WTC11 (cell line): ENCODE results near the gene CDH22. TPM values are rescaled to one million over a fixed set of nuclear protein-coding genes. Genes with fewer than 3 reads are reported as not detected.

ENCODE experiments used
- ATAC-seq: fragments of 200-7000 bp; cut with Tn5 transposase; 2 replicates; pipeline ENCODE4 v1.10.0; 2021; ENCODE audit warnings: mild to moderate bottlenecking, moderate library complexity
- CTCF ChIA-PET: fragments of 300-600 bp; sonication (Branson Sonifier 250); formaldehyde crosslinking; loops from one replicate; lab custom pipeline; 2021; ENCODE audit warnings: antibody characterized with exemption; lab: Charles Lee
- POLR2A ChIA-PET: fragments of 350-600 bp; sonication (Branson Sonifier 250); formaldehyde crosslinking; loops from one replicate; lab custom pipeline; 2021; ENCODE audit warnings: antibody characterized with exemption; lab: Charles Lee
- DNase-seq: peaks from one replicate; pipeline ENCODE4 v3.0.0; 2021; ENCODE audit warnings: low spot score
- H3K27ac Mint-ChIP-seq: 2 replicates; pipeline ENCODE4 v1.8.0; 2021; ENCODE audit warnings: mixed read lengths
- H3K27me3 Mint-ChIP-seq: 2 replicates; pipeline ENCODE4 v1.8.0; 2021; ENCODE audit warnings: low read depth, mild to moderate bottlenecking, moderate library complexity, mixed read lengths
- H3K36me3 Mint-ChIP-seq: 2 replicates; pipeline ENCODE4 v1.8.0; 2021; ENCODE audit warnings: mixed read lengths
- H3K4me1 Mint-ChIP-seq: 2 replicates; pipeline ENCODE4 v1.8.0; 2022; ENCODE audit warnings: mixed read lengths
- H3K4me3 Mint-ChIP-seq: 2 replicates; pipeline ENCODE4 v1.8.0; 2021; ENCODE audit warnings: mild to moderate bottlenecking, moderate library complexity, mixed read lengths
- H3K9me3 Mint-ChIP-seq: 2 replicates; pipeline ENCODE4 v1.8.0; 2021; ENCODE audit warnings: mixed read lengths
- ATF1 ChIP-seq: sonication (generic); formaldehyde crosslinking; IDR thresholded peaks from 2 replicates; pipeline ENCODE4 v1.8.1; 2023; ENCODE audit warnings: mild to moderate bottlenecking, moderate library complexity, missing genetic modification reagents
- CBFB ChIP-seq: sonication (generic); formaldehyde crosslinking; IDR thresholded peaks from 2 replicates; pipeline ENCODE4 v1.8.1; 2022; ENCODE audit warnings: mild to moderate bottlenecking, low read depth, missing genetic modification reagents
- ESRRA ChIP-seq: sonication (generic); formaldehyde crosslinking; IDR thresholded peaks from 2 replicates; pipeline ENCODE4 v1.8.1; 2022; ENCODE audit warnings: mild to moderate bottlenecking, missing genetic modification reagents, borderline replicate concordance
- GTF2I ChIP-seq: fragments of 250-450 bp; sonication (Bioruptor Pico); conservative IDR thresholded peaks from 2 replicates; pipeline ENCODE4 v1.4.0; 2021; ENCODE audit warnings: mild to moderate bottlenecking
- NFE2L1 ChIP-seq: sonication (generic); formaldehyde crosslinking; IDR thresholded peaks from 2 replicates; pipeline ENCODE4 v1.8.1; 2023; ENCODE audit warnings: missing genetic modification reagents
- OVOL2 ChIP-seq: fragments of 250-450 bp; sonication (Bioruptor Pico); IDR thresholded peaks from 2 replicates; pipeline ENCODE4 v1.9.0; 2021; ENCODE audit warnings: mild to moderate bottlenecking, borderline replicate concordance
- TEAD1 ChIP-seq: sonication (generic); formaldehyde crosslinking; IDR thresholded peaks from 2 replicates; pipeline ENCODE4 v1.8.0; 2022; ENCODE audit warnings: mild to moderate bottlenecking, missing genetic modification reagents
- ZNF416 ChIP-seq: fragments of 250-450 bp; sonication (Bioruptor Pico); IDR thresholded peaks from 2 replicates; pipeline ENCODE4 v1.9.0; 2021; ENCODE audit warnings: mild to moderate bottlenecking, inconsistent platforms
- total RNA-seq: library from RNA; stranded (reverse); gene quantifications from 3 replicates; pipeline ENCODE4 v1.2.3, GENCODE V29; 2021
- TF ChIP-seq, protein P1 (sequence below): sonication (generic); formaldehyde crosslinking; IDR thresholded peaks from 2 replicates; pipeline ENCODE4 v1.8.0; 2023; ENCODE audit warnings: missing genetic modification reagents
- TF ChIP-seq, protein P2 (sequence below): sonication (generic); formaldehyde crosslinking; IDR thresholded peaks from 2 replicates; pipeline ENCODE4 v1.8.1; 2022; ENCODE audit warnings: low read depth, missing genetic modification reagents, borderline replicate concordance
- TF ChIP-seq, protein P3 (sequence below): fragments of 250-450 bp; sonication (Bioruptor Pico); IDR thresholded peaks from 2 replicates; pipeline ENCODE4 v1.9.0; 2021; ENCODE audit warnings: mild to moderate bottlenecking
- TF ChIP-seq, protein P4 (sequence below): fragments of 250-450 bp; sonication (Bioruptor Pico); IDR thresholded peaks from 2 replicates; pipeline ENCODE4 v1.9.0; 2021; ENCODE audit warnings: mild to moderate bottlenecking
- TF ChIP-seq, protein P5 (sequence below): sonication (generic); formaldehyde crosslinking; IDR thresholded peaks from 2 replicates; pipeline ENCODE4 v1.8.1; 2023; ENCODE audit warnings: mild to moderate bottlenecking, missing genetic modification reagents
- TF ChIP-seq, protein P6 (sequence below): sonication (generic); formaldehyde crosslinking; IDR thresholded peaks from 2 replicates; pipeline ENCODE4 v1.8.1; 2023; ENCODE audit warnings: mild to moderate bottlenecking, missing genetic modification reagents, moderate library complexity
- TF ChIP-seq, protein P7 (sequence below): sonication (generic); formaldehyde crosslinking; IDR thresholded peaks from 2 replicates; pipeline ENCODE4 v1.8.0; 2023; ENCODE audit warnings: missing genetic modification reagents, mild to moderate bottlenecking, borderline replicate concordance
- TF ChIP-seq, protein P8 (sequence below): sonication (generic); formaldehyde crosslinking; conservative IDR thresholded peaks from 2 replicates; pipeline ENCODE4 v1.8.1; 2022; ENCODE audit warnings: mild to moderate bottlenecking, missing genetic modification reagents

CDH22 gene
- total RNA-seq, 1 experiment from 2014 or later: 0.13 TPM

DNA sequence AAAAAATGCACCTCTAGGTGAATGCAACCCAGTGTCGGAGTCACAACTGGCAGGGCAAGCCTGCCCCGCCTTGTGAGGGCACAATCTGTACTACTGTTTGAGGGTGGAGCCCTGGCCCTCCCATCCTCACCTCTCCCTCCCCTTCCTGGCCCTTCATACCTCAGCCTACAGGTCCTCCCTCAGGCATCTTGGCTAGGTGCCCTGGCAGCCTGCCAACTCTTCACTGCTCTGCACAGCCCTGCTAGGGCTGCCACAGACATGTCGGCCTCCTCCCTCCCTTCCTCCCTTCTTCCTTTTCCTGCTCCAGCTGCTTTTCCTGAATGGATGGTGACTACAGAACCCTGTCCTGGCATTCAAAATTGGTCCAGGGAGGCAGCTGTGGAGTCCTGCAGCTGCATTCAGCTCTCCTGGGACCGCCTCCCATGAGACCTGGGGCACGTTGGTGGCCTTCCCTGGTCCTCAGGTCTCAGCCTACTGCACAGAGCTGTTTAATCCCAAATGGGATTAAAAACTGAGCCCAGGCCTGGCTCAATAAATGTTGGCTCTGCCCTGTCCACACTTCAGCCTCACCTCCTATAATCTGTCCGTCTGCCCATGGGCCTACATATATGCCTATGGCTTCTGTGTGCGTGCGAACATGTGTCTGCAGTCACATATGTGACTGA, 52.7 kb downstream of the CDH22 start:
- no peak for ATAC-seq
- H3K9me3 Mint-ChIP-seq: no peaks in the 10 kb centered on the region
- POLR2A ChIA-PET: no interaction called here
- peaks cover 29% of the 10 kb centered on the region for H3K27me3 Mint-ChIP-seq
- H3K36me3 Mint-ChIP-seq: no peaks in the 10 kb centered on the region
- H3K4me1 Mint-ChIP-seq: peaks cover 2% of the 10 kb centered on the region
- H3K4me3 Mint-ChIP-seq: no peak overlapping the region
- no peak for DNase-seq
- CTCF ChIA-PET: interaction anchor here (1.2 kb wide), 1 partner anchor 93 kb away, joined by 6 read pairs; no protein-coding TSS in a partner anchor
- TF ChIP-seq, protein P1, sequence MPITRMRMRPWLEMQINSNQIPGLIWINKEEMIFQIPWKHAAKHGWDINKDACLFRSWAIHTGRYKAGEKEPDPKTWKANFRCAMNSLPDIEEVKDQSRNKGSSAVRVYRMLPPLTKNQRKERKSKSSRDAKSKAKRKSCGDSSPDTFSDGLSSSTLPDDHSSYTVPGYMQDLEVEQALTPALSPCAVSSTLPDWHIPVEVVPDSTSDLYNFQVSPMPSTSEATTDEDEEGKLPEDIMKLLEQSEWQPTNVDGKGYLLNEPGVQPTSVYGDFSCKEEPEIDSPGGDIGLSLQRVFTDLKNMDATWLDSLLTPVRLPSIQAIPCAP (CRISPR knock-in tag): no peak
- TF ChIP-seq, protein P2, sequence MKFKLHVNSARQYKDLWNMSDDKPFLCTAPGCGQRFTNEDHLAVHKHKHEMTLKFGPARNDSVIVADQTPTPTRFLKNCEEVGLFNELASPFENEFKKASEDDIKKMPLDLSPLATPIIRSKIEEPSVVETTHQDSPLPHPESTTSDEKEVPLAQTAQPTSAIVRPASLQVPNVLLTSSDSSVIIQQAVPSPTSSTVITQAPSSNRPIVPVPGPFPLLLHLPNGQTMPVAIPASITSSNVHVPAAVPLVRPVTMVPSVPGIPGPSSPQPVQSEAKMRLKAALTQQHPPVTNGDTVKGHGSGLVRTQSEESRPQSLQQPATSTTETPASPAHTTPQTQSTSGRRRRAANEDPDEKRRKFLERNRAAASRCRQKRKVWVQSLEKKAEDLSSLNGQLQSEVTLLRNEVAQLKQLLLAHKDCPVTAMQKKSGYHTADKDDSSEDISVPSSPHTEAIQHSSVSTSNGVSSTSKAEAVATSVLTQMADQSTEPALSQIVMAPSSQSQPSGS (CRISPR knock-in tag): no peak
- TF ChIP-seq, protein P3, sequence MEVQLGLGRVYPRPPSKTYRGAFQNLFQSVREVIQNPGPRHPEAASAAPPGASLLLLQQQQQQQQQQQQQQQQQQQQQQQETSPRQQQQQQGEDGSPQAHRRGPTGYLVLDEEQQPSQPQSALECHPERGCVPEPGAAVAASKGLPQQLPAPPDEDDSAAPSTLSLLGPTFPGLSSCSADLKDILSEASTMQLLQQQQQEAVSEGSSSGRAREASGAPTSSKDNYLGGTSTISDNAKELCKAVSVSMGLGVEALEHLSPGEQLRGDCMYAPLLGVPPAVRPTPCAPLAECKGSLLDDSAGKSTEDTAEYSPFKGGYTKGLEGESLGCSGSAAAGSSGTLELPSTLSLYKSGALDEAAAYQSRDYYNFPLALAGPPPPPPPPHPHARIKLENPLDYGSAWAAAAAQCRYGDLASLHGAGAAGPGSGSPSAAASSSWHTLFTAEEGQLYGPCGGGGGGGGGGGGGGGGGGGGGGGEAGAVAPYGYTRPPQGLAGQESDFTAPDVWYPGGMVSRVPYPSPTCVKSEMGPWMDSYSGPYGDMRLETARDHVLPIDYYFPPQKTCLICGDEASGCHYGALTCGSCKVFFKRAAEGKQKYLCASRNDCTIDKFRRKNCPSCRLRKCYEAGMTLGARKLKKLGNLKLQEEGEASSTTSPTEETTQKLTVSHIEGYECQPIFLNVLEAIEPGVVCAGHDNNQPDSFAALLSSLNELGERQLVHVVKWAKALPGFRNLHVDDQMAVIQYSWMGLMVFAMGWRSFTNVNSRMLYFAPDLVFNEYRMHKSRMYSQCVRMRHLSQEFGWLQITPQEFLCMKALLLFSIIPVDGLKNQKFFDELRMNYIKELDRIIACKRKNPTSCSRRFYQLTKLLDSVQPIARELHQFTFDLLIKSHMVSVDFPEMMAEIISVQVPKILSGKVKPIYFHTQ (CRISPR knock-in tag): no peak
- TF ChIP-seq, protein P4, sequence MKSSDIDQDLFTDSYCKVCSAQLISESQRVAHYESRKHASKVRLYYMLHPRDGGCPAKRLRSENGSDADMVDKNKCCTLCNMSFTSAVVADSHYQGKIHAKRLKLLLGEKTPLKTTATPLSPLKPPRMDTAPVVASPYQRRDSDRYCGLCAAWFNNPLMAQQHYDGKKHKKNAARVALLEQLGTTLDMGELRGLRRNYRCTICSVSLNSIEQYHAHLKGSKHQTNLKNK: no peak
- TF ChIP-seq OVOL2 (CRISPR knock-in tag) (no peak), CBFB (no peak), ESRRA (CRISPR knock-in tag) (no peak), ZNF416 (CRISPR knock-in tag) (no peak), GTF2I (CRISPR knock-in tag) (no peak)
- H3K27ac Mint-ChIP-seq: no peak overlapping the region

DNA sequence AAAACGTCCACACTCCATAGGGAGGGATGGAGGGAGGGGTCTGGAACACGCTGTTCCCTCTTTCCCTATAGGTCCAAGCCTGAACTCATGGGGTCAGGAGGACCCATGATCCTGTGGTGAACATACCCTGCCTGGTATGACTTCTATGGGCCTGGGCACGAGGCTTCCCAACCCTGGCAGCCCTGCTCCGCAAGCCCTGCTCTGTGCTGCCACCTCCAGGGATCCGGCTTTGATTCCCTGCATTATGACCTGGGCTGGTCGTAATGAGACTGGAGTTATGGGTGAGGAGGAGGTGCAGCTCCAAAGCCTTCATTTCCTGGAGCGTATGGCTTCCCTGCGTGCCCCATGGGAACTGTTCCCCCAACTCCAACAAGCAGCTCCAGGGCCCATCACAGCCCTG, 54.9 kb downstream of the CDH22 start:
- peaks cover 12% of the 10 kb centered on the region for H3K4me1 Mint-ChIP-seq
- POLR2A ChIA-PET: no interaction called here
- no peak overlapping the region for H3K27ac Mint-ChIP-seq
- H3K4me3 Mint-ChIP-seq: no peak overlapping the region
- CTCF ChIA-PET: interaction anchor here (0.9 to 1.8 kb wide), 10 partner anchors 15 to 222 kb away, joined by 3 to 5 read pairs (median 4); no protein-coding TSS in a partner anchor
- no peaks in the 10 kb centered on the region for H3K36me3 Mint-ChIP-seq
- DNase-seq: peak; percentile 53
- ATAC-seq: peak; percentile 79
- H3K9me3 Mint-ChIP-seq: no peaks in the 10 kb centered on the region
- H3K27me3 Mint-ChIP-seq: peaks cover 50% of the 10 kb centered on the region
- TF ChIP-seq, protein P5, sequence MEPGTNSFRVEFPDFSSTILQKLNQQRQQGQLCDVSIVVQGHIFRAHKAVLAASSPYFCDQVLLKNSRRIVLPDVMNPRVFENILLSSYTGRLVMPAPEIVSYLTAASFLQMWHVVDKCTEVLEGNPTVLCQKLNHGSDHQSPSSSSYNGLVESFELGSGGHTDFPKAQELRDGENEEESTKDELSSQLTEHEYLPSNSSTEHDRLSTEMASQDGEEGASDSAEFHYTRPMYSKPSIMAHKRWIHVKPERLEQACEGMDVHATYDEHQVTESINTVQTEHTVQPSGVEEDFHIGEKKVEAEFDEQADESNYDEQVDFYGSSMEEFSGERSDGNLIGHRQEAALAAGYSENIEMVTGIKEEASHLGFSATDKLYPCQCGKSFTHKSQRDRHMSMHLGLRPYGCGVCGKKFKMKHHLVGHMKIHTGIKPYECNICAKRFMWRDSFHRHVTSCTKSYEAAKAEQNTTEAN (CRISPR knock-in tag): no peak
- TF ChIP-seq NFE2L1 (CRISPR knock-in tag) (no peak), OVOL2 (CRISPR knock-in tag) (no peak), ATF1 (CRISPR knock-in tag) (no peak), TEAD1 (CRISPR knock-in tag) (no peak)
- TF ChIP-seq, protein P6, sequence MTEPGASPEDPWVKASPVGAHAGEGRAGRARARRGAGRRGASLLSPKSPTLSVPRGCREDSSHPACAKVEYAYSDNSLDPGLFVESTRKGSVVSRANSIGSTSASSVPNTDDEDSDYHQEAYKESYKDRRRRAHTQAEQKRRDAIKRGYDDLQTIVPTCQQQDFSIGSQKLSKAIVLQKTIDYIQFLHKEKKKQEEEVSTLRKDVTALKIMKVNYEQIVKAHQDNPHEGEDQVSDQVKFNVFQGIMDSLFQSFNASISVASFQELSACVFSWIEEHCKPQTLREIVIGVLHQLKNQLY (CRISPR knock-in tag): no peak
- TF ChIP-seq, protein P1 (CRISPR knock-in tag): no peak
- TF ChIP-seq, protein P7, sequence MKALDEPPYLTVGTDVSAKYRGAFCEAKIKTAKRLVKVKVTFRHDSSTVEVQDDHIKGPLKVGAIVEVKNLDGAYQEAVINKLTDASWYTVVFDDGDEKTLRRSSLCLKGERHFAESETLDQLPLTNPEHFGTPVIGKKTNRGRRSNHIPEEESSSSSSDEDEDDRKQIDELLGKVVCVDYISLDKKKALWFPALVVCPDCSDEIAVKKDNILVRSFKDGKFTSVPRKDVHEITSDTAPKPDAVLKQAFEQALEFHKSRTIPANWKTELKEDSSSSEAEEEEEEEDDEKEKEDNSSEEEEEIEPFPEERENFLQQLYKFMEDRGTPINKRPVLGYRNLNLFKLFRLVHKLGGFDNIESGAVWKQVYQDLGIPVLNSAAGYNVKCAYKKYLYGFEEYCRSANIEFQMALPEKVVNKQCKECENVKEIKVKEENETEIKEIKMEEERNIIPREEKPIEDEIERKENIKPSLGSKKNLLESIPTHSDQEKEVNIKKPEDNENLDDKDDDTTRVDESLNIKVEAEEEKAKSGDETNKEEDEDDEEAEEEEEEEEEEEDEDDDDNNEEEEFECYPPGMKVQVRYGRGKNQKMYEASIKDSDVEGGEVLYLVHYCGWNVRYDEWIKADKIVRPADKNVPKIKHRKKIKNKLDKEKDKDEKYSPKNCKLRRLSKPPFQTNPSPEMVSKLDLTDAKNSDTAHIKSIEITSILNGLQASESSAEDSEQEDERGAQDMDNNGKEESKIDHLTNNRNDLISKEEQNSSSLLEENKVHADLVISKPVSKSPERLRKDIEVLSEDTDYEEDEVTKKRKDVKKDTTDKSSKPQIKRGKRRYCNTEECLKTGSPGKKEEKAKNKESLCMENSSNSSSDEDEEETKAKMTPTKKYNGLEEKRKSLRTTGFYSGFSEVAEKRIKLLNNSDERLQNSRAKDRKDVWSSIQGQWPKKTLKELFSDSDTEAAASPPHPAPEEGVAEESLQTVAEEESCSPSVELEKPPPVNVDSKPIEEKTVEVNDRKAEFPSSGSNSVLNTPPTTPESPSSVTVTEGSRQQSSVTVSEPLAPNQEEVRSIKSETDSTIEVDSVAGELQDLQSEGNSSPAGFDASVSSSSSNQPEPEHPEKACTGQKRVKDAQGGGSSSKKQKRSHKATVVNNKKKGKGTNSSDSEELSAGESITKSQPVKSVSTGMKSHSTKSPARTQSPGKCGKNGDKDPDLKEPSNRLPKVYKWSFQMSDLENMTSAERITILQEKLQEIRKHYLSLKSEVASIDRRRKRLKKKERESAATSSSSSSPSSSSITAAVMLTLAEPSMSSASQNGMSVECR (CRISPR knock-in tag): no peak
- TF ChIP-seq, protein P8, sequence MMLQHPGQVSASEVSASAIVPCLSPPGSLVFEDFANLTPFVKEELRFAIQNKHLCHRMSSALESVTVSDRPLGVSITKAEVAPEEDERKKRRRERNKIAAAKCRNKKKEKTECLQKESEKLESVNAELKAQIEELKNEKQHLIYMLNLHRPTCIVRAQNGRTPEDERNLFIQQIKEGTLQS: no peak
